ENCODE data around the gene ATMIN.

The ATMIN gene

GRCh38 chr16:80997139-80997798 lies 38.4 kb upstream of the ATMIN start:
- no peak for DNase-seq (ENCODE audit: low read depth, low spot score)
- in situ Hi-C loops (cut with HindIII; ENCODE audit: low sequenced_read_pairs): no loop called here
- TF ChIP-seq CTCF (IDR thresholded peaks at IDR 0.05; ENCODE audit: low read depth, low read length): no peak
- H3K4me3 ChIP-seq (ENCODE audit: low read depth, low read length): no peak overlapping the region

- no peak overlapping the region for H3K4me3 ChIP-seq (ENCODE audit: low read depth, low read length)
- in situ Hi-C loops (cut with HindIII; ENCODE audit: low sequenced_read_pairs): no loop called here
- DNase-seq (ENCODE audit: low read depth, low spot score): no peak
- no peak for TF ChIP-seq CTCF (IDR thresholded peaks at IDR 0.05; ENCODE audit: low read depth, low read length)
Measured at GRCh38 chr16:80997964-80998620, 37.5 kb upstream of the ATMIN start.

- H3K4me3 ChIP-seq (ENCODE audit: low read depth, low read length): no peak overlapping the region
- in situ Hi-C loops (cut with HindIII; ENCODE audit: low sequenced_read_pairs): no loop called here
- no peak for DNase-seq (ENCODE audit: low read depth, low spot score)
- TF ChIP-seq CTCF (IDR thresholded peaks at IDR 0.05; ENCODE audit: low read depth, low read length): no peak
Measured at GRCh38 chr16:81000873-81001272, 34.8 kb upstream of the ATMIN start.

- in situ Hi-C loops (cut with HindIII; ENCODE audit: low sequenced_read_pairs): no loop called here
- H3K4me3 ChIP-seq (ENCODE audit: low read depth, low read length): no peak overlapping the region
- TF ChIP-seq CTCF (IDR thresholded peaks at IDR 0.05; ENCODE audit: low read depth, low read length): no peak
- DNase-seq (ENCODE audit: low read depth, low spot score): no peak
Measured at GRCh38 chr16:81001330-81001729, 34.3 kb upstream of the ATMIN start.

- DNase-seq (ENCODE audit: low read depth, low spot score): no peak
- in situ Hi-C loops (cut with HindIII; ENCODE audit: low sequenced_read_pairs): no loop called here
- no peak for TF ChIP-seq CTCF (IDR thresholded peaks at IDR 0.05; ENCODE audit: low read depth, low read length)
- no peak overlapping the region for H3K4me3 ChIP-seq (ENCODE audit: low read depth, low read length)
Measured at GRCh38 chr16:81003064-81003463, 32.6 kb upstream of the ATMIN start.

GRCh38 chr16:81003610-81004460 lies 31.8 kb upstream of the ATMIN start:
- no peak for DNase-seq (ENCODE audit: low read depth, low spot score)
- no peak overlapping the region for H3K4me3 ChIP-seq (ENCODE audit: low read depth, low read length)
- no peak for TF ChIP-seq CTCF (IDR thresholded peaks at IDR 0.05; ENCODE audit: low read depth, low read length)
- in situ Hi-C loops (cut with HindIII; ENCODE audit: low sequenced_read_pairs): no loop called here
